HCT116 (cell line): ENCODE results near the gene MPPED1. TPM values are rescaled to one million over a fixed set of nuclear protein-coding genes. Genes with fewer than 3 reads are reported as not detected.

Source experiments
- ATAC-seq: fragments of 200-7000 bp; cut with Tn5 transposase; 2 replicates; pipeline ENCODE4 v1.9.1; 2020; ENCODE audit warnings: mild to moderate bottlenecking, moderate library complexity
- BruUV-seq: library from RNA; stranded (reverse); fragments of 400-500 nt; replicated peaks from 2 replicates; lab custom pipeline; 2021; lab: Mats Ljungman, UMichigan
- CTCF ChIA-PET: fragments of 300-600 bp; sonication (Branson Sonifier 250); formaldehyde crosslinking; loops from one replicate; lab custom pipeline; 2021; ENCODE audit warnings: antibody characterized with exemption; lab: Charles Lee
- POLR2A ChIA-PET: fragments of 300-600, 350-600 bp; sonication (Branson Sonifier 250); formaldehyde crosslinking; loops from one replicate; lab custom pipeline; 2021; ENCODE audit warnings: antibody characterized with exemption; lab: Charles Lee
- RAD21 ChIA-PET, 2 experiments: fragments of 300-600 bp; sonication (Branson Sonifier 250); formaldehyde crosslinking; loops; one replicate each; lab custom pipeline; 2023; ENCODE audit warnings: low total read pairs in 2 of 2; ENCODE audit not compliant: uncharacterized antibody in 2 of 2, unreplicated experiment in 2 of 2, low non-redundant PET in 1 of 2; lab: Charles Lee
- DNase-seq: peaks from one replicate; pipeline ENCODE4 v3.0.0-alpha.2; 2010; ENCODE audit warnings: low read depth, low spot score
- H2AFZ ChIP-seq: fragments of 200-600 bp; shearing (Covaris generic), sonication (generic); 2 replicates; pipeline ENCODE4 v1.6.1; 2017; ENCODE audit warnings: low read depth, mixed run types, mixed read lengths, antibody characterized with exemption, low read length; ENCODE audit not compliant: poor library complexity, severe bottlenecking
- H3K27ac ChIP-seq: 2 replicates; pipeline ENCODE4 v1.5.1; 2012; ENCODE audit warnings: low read depth, low read length
- H3K27me3 ChIP-seq: fragments of 200-600 bp; sonication (generic); 2 replicates; pipeline ENCODE4 v1.6.1; 2016; ENCODE audit warnings: mixed run types, low read length, mixed read lengths; ENCODE audit not compliant: insufficient read depth
- H3K36me3 ChIP-seq, 2 experiments: fragments of 200-500 bp in 1 of 2; fragments of 200-600 bp in 1 of 2; sonication (Bioruptor generic) in 1 of 2; sonication (generic) in 1 of 2; 2 replicates each; pipeline versions ENCODE4 v1.5.1 to v1.6.1; 2014 to 2016; ENCODE audit warnings: low read length in 2 of 2, inconsistent platforms in 1 of 2, mixed read lengths in 1 of 2, mixed run types in 1 of 2; ENCODE audit not compliant: insufficient read depth in 2 of 2, control insufficient read depth in 1 of 2
- H3K4me1 ChIP-seq, 2 experiments: fragments of 200-600 bp in 1 of 2; sonication (generic) in 1 of 2; 2 replicates each; pipeline versions ENCODE4 v1.5.1 to v1.6.1; 2012 to 2017; ENCODE audit warnings: low read length in 2 of 2, inconsistent platforms in 1 of 2, mild to moderate bottlenecking in 1 of 2, mixed read lengths in 1 of 2, mixed run types in 1 of 2, moderate library complexity in 1 of 2; ENCODE audit not compliant: insufficient read depth in 2 of 2, control insufficient read depth in 1 of 2
- H3K4me2 ChIP-seq: fragments of 200-600 bp; sonication (generic); 2 replicates; pipeline ENCODE4 v1.6.1; 2017; ENCODE audit warnings: mixed run types, low read length, mixed read lengths
- H3K4me3 ChIP-seq, 2 experiments: fragments of 200-600 bp in 1 of 2; sonication (generic) in 1 of 2; replicated peaks in 1 of 2; 2 replicates each; pipeline ENCODE4 v1.5.1; 2011 to 2016; ENCODE audit warnings: low read length in 2 of 2, control low read depth in 1 of 2, low read depth in 1 of 2, mild to moderate bottlenecking in 1 of 2, mixed read lengths in 1 of 2, mixed run types in 1 of 2
- H3K79me2 ChIP-seq: fragments of 200-600 bp; sonication (generic); 2 replicates; pipeline ENCODE4 v1.6.1; 2017; ENCODE audit warnings: mild to moderate bottlenecking, mixed run types, low read length, moderate library complexity, mixed read lengths; ENCODE audit not compliant: insufficient read depth
- H3K9ac ChIP-seq: fragments of 200-600 bp; sonication (generic); 2 replicates; pipeline ENCODE4 v1.6.1; 2016; ENCODE audit warnings: low read length, mixed read lengths
- H3K9me2 ChIP-seq: fragments of 200-600 bp; sonication (generic), shearing (Covaris generic); 2 replicates; pipeline ENCODE4 v1.6.1; 2017; ENCODE audit warnings: mixed run types, mild to moderate bottlenecking, moderate library complexity; ENCODE audit not compliant: insufficient read depth
- H3K9me3 ChIP-seq, 2 experiments: fragments of 200-500 bp in 1 of 2; fragments of 200-600 bp in 1 of 2; sonication (Bioruptor generic) in 1 of 2; sonication (generic) in 1 of 2; 2 replicates each; pipeline ENCODE4 v1.6.1; 2014 to 2017; ENCODE audit warnings: low read length in 2 of 2, mixed read lengths in 2 of 2, inconsistent platforms in 1 of 2, low read depth in 1 of 2, mild to moderate bottlenecking in 1 of 2, mixed run types in 1 of 2, moderate library complexity in 1 of 2; ENCODE audit not compliant: control insufficient read depth in 1 of 2, insufficient read depth in 1 of 2
- H4K20me1 ChIP-seq: fragments of 200-600 bp; sonication (generic), shearing (Covaris generic); 2 replicates; pipeline ENCODE4 v1.6.1; 2017; ENCODE audit warnings: mixed run types, mild to moderate bottlenecking, moderate library complexity; ENCODE audit not compliant: insufficient read depth
- EGR1 ChIP-seq: IDR thresholded peaks from 2 replicates; pipeline ENCODE4 v1.6.1; 2012; ENCODE audit warnings: low read depth
- ELF1 ChIP-seq: IDR thresholded peaks from 2 replicates; pipeline ENCODE4 v1.6.1; 2012; ENCODE audit warnings: low read depth, borderline replicate concordance
- EZH2phosphoT487 ChIP-seq: fragments of 200-600 bp; IDR thresholded peaks from 2 replicates; pipeline ENCODE4 v1.6.1; 2018; ENCODE audit warnings: antibody characterized with exemption, borderline replicate concordance
- FOSL1 ChIP-seq: IDR thresholded peaks from 2 replicates; pipeline ENCODE4 v1.6.1; 2012; ENCODE audit warnings: low read depth
- RAD21 ChIP-seq: IDR thresholded peaks from 2 replicates; pipeline ENCODE4 v1.6.1; 2012; ENCODE audit warnings: low read depth, mild to moderate bottlenecking
- SP1 ChIP-seq: IDR thresholded peaks from 2 replicates; pipeline ENCODE4 v1.6.1; 2012; ENCODE audit warnings: low read depth
- SRF ChIP-seq: IDR thresholded peaks from 2 replicates; pipeline ENCODE4 v1.6.1; 2012; ENCODE audit warnings: low read depth
- TCF7L2 ChIP-seq: IDR thresholded peaks from 2 replicates; pipeline ENCODE4 v1.7.0; 2011; ENCODE audit warnings: borderline replicate concordance, inconsistent platforms; ENCODE audit not compliant: insufficient read depth, insufficient read length; ENCODE audit errors: extremely low read depth
- intact Hi-C: fragments of 100-400 bp; cut with micrococcal nuclease; formaldehyde crosslinking; loops from 2 replicates; pipeline ENCODE4 v1.10.0; 2022
- total RNA-seq: library from RNA; stranded (reverse); gene quantifications from one replicate; pipeline ENCODE4 v1.2.1, GENCODE V29; 2021; ENCODE audit not compliant: unreplicated experiment
- TF ChIP-seq, protein P1 (sequence below): IDR thresholded peaks from 2 replicates; pipeline ENCODE4 v1.6.1; 2012
- TF ChIP-seq, protein P2 (sequence below): IDR thresholded peaks from 2 replicates; pipeline ENCODE4 v1.6.1; 2012
- TF ChIP-seq, protein P3 (sequence below): IDR thresholded peaks from 2 replicates; pipeline ENCODE4 v1.6.1; 2011; ENCODE audit warnings: mild to moderate bottlenecking, low read length, moderate library complexity; ENCODE audit not compliant: insufficient replicate concordance; ENCODE audit errors: extremely low read depth

Gene MPPED1
- total RNA-seq, 1 experiment from 2014 or later, result not detected

DNA sequence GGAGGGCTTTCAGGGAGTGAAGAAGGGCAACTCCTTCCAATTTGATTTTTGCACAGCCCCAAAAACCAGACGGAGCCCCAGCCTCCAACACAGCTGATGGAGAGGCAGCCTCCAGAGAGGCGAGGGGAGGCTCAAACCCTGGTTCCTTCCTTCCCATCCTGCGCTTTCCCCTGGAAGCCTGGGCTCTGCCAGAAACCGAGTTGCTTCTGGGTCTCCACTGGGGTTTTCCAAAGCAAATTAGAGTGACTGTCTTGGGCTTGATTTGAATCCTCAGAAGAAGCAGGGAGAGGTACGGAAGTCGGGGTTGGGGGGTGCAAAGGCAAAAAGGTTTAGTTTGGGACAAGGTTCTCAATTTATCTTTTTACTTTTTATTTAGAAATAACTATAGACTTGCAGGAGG is 129.2 kb downstream of the MPPED1 start:
- Histone ChIP-seq H3K27me3 (peaks cover 45% of the 10 kb centered on the region), H3K36me3 (no peaks in the 10 kb centered on the region), H3K4me3 (no peak overlapping the region), H3K9ac (no peak overlapping the region), H2AFZ (no peak overlapping the region), H3K4me1 (no peaks in the 10 kb centered on the region)
- DNase-seq (no peak), ATAC-seq (no peak)
- ChIA-PET POLR2A (no interaction called here), CTCF (no interaction called here)
- intact Hi-C loops, result no loop called here
- TF ChIP-seq, protein P1, sequence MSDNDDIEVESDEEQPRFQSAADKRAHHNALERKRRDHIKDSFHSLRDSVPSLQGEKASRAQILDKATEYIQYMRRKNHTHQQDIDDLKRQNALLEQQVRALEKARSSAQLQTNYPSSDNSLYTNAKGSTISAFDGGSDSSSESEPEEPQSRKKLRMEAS, result no peak
- TF ChIP-seq FOSL1 (no peak), ELF1 (no peak), SRF (no peak), RAD21 (no peak)
- TF ChIP-seq, all 23 proteins: peak for 0
- no TSS peak for BruUV-seq
- no peaks in the 10 kb centered on the region for H3K9me3 ChIP-seq
- no peaks in the 10 kb centered on the region for H3K79me2 ChIP-seq
- H3K4me2 ChIP-seq, result no peak overlapping the region
- no peaks in the 10 kb centered on the region for H4K20me1 ChIP-seq
- RAD21 ChIA-PET, result no interaction called here
- H3K9me2 ChIP-seq, result no peaks in the 10 kb centered on the region
- no peak overlapping the region for H3K27ac ChIP-seq

DNA sequence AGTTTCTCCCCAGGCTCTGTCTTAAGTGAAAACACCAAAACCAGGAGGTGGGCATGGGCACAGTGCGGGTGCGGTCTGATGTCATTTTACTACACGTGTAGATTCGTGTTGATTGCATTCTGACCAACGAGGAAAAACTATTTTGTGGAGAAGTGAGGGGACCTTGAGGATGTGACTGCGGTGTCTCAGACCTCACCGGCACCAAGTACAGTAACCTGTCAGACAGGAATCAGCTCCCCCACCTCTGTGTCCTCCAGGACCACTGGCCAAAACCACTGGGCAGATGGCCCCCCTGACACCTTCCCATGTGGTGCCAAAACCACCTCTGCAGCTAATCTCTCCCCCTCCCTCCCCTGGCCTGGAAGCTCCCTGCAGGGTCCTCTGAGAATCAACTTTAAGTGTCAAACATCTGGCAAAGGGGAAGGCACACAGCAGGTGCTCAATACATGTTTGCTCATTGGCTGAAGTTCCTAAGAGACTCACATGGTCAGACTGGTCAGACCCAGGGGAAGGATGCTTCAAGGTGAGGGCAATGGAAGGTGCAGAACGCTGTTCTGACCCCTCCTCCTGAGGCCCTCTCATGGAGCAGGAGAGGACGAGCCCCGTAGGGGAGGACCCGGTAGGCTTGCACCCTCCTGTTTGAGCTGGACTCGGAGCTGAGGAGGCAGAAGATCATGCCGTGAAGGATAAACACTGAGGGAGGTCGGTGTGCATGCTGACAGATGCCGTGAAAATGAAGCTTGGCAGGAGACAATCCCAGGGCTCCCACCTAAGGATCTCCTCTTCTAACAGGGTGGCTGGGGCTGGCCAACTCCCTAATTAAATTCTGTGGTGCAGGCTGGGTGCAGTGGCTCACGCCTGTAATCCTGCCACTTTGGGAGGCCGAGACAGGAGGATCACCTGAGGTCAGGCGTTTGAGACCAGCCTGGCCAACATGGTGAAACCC is 129.9 kb downstream of the MPPED1 start:
- ChIA-PET CTCF (no interaction called here), RAD21 (no interaction called here), POLR2A (no interaction called here)
- no TSS peak for BruUV-seq
- Histone ChIP-seq H3K27ac (no peak overlapping the region), H3K4me3 (no peak overlapping the region), H3K9me3 (no peaks in the 10 kb centered on the region), H3K36me3 (no peaks in the 10 kb centered on the region), H4K20me1 (no peaks in the 10 kb centered on the region), H3K9me2 (no peaks in the 10 kb centered on the region), H3K27me3 (peaks cover 40% of the 10 kb centered on the region), H2AFZ (no peak overlapping the region), H3K4me2 (no peak overlapping the region), H3K9ac (no peak overlapping the region), H3K4me1 (no peaks in the 10 kb centered on the region), H3K79me2 (no peaks in the 10 kb centered on the region)
- intact Hi-C loops, result no loop called here
- no peak for DNase-seq
- TF ChIP-seq TCF7L2, result no peak
- TF ChIP-seq, protein P2, sequence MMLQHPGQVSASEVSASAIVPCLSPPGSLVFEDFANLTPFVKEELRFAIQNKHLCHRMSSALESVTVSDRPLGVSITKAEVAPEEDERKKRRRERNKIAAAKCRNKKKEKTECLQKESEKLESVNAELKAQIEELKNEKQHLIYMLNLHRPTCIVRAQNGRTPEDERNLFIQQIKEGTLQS, result no peak
- no peak for TF ChIP-seq EGR1
- TF ChIP-seq, protein P3, sequence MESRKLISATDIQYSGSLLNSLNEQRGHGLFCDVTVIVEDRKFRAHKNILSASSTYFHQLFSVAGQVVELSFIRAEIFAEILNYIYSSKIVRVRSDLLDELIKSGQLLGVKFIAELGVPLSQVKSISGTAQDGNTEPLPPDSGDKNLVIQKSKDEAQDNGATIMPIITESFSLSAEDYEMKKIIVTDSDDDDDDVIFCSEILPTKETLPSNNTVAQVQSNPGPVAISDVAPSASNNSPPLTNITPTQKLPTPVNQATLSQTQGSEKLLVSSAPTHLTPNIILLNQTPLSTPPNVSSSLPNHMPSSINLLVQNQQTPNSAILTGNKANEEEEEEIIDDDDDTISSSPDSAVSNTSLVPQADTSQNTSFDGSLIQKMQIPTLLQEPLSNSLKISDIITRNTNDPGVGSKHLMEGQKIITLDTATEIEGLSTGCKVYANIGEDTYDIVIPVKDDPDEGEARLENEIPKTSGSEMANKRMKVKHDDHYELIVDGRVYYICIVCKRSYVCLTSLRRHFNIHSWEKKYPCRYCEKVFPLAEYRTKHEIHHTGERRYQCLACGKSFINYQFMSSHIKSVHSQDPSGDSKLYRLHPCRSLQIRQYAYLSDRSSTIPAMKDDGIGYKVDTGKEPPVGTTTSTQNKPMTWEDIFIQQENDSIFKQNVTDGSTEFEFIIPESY, result no peak
- TF ChIP-seq SP1, result no peak
- TF ChIP-seq EZH2phosphoT487, result no peak
- ATAC-seq, result no peak
